Spleen (tissue), 11 donors: Measurements from ENCODE around the gene WDR64. TPM values are rescaled to one million over a fixed set of nuclear protein-coding genes. Genes with fewer than 3 reads are reported as not detected.

Source experiments
- DNase-seq: peaks from one replicate; pipeline ENCODE4 v3.0.0-alpha.2; 2020
- H3K27ac ChIP-seq, 8 donors: fragments of 200-600 bp; sonication (generic) in 7 of 8; 1 replicate in 4 of 8; 2 replicates in 4 of 8; pipeline versions ENCODE4 v1.5.0 to v1.8.0; 2016 to 2021; ENCODE audit warnings: inconsistent platforms in 4 of 8, mild to moderate bottlenecking in 4 of 8, moderate library complexity in 1 of 8
- H3K27me3 ChIP-seq, 7 donors: fragments of 200-600 bp; sonication (generic) in 6 of 7; replicated peaks in 1 of 7; 1 replicate in 4 of 7; 2 replicates in 3 of 7; pipeline versions ENCODE4 v1.5.0 to v1.8.0; 2016 to 2021; ENCODE audit warnings: inconsistent platforms in 3 of 7, mild to moderate bottlenecking in 1 of 7
- H3K36me3 ChIP-seq, 6 donors: fragments of 200-600 bp; sonication (generic) in 5 of 6; 1 replicate in 4 of 6; 2 replicates in 2 of 6; pipeline versions ENCODE4 v1.5.0 to v1.8.0; 2016 to 2021; ENCODE audit warnings: inconsistent platforms in 2 of 6
- H3K4me1 ChIP-seq, 6 donors: fragments of 200-600 bp; sonication (generic) in 5 of 6; 1 replicate in 3 of 6; 2 replicates in 3 of 6; pipeline versions ENCODE4 v1.5.0 to v1.8.0; 2016 to 2021; ENCODE audit warnings: inconsistent platforms in 3 of 6
- H3K4me3 ChIP-seq, 8 donors: fragments of 200-600 bp; sonication (generic) in 7 of 8; 1 replicate in 4 of 8; 2 replicates in 4 of 8; pipeline versions ENCODE4 v1.5.0 to v1.8.0; 2016 to 2021; ENCODE audit warnings: inconsistent platforms in 4 of 8, mild to moderate bottlenecking in 4 of 8, moderate library complexity in 2 of 8
- H3K9me3 ChIP-seq, 8 donors: fragments of 200-600 bp; sonication (generic) in 7 of 8; 1 replicate in 4 of 8; 2 replicates in 4 of 8; pipeline versions ENCODE4 v1.5.0 to v1.8.0; 2016 to 2021; ENCODE audit warnings: inconsistent platforms in 4 of 8
- POLR2A ChIP-seq, 3 donors: fragments of 450-650 bp; IDR thresholded peaks; one replicate each; pipeline ENCODE4 v1.5.1; 2017; ENCODE audit warnings: antibody characterized with exemption in 3 of 3, mild to moderate bottlenecking in 1 of 3
- POLR2AphosphoS5 ChIP-seq, 3 donors: sonication (generic); formaldehyde crosslinking; IDR thresholded peaks; one replicate each; pipeline ENCODE4 v1.5.1; 2017; ENCODE audit warnings: antibody characterized with exemption in 3 of 3
- WGBS, 5 donors: extraction: QIAGEN DNeasy Blood & Tissue Kit in 3 of 5; methylation state at CpG; one replicate each; pipeline versions ENCODE4 v1.1.5 to v1.1.7; 2013 to 2018; 5-methylcytosine and 5-hydroxymethylcytosine counted together
- intact Hi-C: fragments of 100-400 bp; cut with DNase I; formaldehyde crosslinking; loops from one replicate; pipeline ENCODE4 v1.15.0; 2023; ENCODE audit warnings: low total_unique reads
- polyA plus RNA-seq, 3 donors: library from polyadenylated mRNA; stranded (reverse); fragments of 200-250 nt; gene quantifications; one replicate each; pipeline ENCODE4 v1.2.1, GENCODE V29; 2013
- total RNA-seq, 7 donors: library from RNA; depleted of rRNA in 3 of 7; stranded (reverse); fragments of >200 nt in 3 of 7; fragmentation: NEBNext Ultra II Directional in 4 of 7; extraction: Animal tissue kit (Norgen Biotek cat#: 25700) in 4 of 7; gene quantifications; one replicate each; pipeline versions ENCODE4 v1.1.0 to v1.2.1, GENCODE V29; 2016 to 2021
- TF ChIP-seq, protein P1 (sequence below), 11 experiments: fragments of 200-600 bp in 7 of 11; fragments of 450-650 bp in 4 of 11; sonication (generic) in 4 of 11; IDR thresholded peaks in 8 of 11; conservative IDR thresholded peaks in 3 of 11; 1 replicate in 7 of 11; 2 replicates in 4 of 11; pipeline versions ENCODE4 v1.4.0 to v1.8.0; 2016 to 2021; ENCODE audit warnings: antibody characterized with exemption in 11 of 11, inconsistent platforms in 4 of 11, mild to moderate bottlenecking in 1 of 11
- donor health status: healthy with polysubstance abuse.
- donor health status: DM: no; HTN: no; CAD: no; lungs with moderate emphysema.
- donor health status: DM: no; HTN: no; CAD: no.
- donor health status: Bipolar disorder and iron deficiency.
- donor health status: healthy.
- donor health status: DM: no; HTN: no; CAD: no.
- donor health status: DM: yes; HTN: yes; CAD: no.

The WDR64 gene
- total and polyA plus RNA-seq, 10 donors: 0.03 to 0.55 (median 0.26) TPM; not detected in 3

DNA sequence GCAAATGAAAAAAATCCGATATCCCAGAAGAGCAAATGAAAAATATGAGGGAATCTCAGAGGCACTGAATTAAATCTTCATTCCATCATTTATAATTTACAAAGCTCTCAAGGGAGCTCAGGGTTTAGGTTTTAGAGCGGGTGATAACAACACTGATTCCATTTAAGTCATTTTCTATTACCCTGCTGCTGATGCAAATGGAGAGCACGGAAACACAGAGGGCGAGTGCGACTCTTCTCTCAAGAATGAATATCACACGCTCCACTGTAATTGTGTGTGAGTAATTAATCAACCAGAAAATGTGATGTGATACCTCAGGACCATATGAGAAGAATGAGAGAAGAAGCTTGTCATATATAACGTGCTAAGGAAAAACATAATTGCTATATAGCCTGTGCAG is 34.7 kb upstream of the WDR64 start:
- 84 to 97% (median 93%) methylated on average over 7 of the region's 7 CpGs for WGBS, 5 donors
- TF ChIP-seq, protein P1, sequence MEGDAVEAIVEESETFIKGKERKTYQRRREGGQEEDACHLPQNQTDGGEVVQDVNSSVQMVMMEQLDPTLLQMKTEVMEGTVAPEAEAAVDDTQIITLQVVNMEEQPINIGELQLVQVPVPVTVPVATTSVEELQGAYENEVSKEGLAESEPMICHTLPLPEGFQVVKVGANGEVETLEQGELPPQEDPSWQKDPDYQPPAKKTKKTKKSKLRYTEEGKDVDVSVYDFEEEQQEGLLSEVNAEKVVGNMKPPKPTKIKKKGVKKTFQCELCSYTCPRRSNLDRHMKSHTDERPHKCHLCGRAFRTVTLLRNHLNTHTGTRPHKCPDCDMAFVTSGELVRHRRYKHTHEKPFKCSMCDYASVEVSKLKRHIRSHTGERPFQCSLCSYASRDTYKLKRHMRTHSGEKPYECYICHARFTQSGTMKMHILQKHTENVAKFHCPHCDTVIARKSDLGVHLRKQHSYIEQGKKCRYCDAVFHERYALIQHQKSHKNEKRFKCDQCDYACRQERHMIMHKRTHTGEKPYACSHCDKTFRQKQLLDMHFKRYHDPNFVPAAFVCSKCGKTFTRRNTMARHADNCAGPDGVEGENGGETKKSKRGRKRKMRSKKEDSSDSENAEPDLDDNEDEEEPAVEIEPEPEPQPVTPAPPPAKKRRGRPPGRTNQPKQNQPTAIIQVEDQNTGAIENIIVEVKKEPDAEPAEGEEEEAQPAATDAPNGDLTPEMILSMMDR (IDR thresholded peaks at IDR 0.05 in 8 of 11, conservative IDR thresholded peaks at IDR 0.05 in 3 of 11): no peak
- TF ChIP-seq POLR2A (IDR thresholded peaks at IDR 0.05): no peak
- no peak for TF ChIP-seq POLR2AphosphoS5 (IDR thresholded peaks at IDR 0.05)
- no peak for DNase-seq
- H3K27ac ChIP-seq: no peak overlapping the region
- peaks cover 0 to 2% (median 0%) of the 10 kb centered on the region in 6 donors for H3K4me1 ChIP-seq
- H3K36me3 ChIP-seq: no peaks in the 10 kb centered on the region
- H3K4me3 ChIP-seq: no peak overlapping the region
- intact Hi-C loops: no loop called here
- no peaks in the 10 kb centered on the region for H3K27me3 ChIP-seq
- no peaks in the 10 kb centered on the region for H3K9me3 ChIP-seq

DNA sequence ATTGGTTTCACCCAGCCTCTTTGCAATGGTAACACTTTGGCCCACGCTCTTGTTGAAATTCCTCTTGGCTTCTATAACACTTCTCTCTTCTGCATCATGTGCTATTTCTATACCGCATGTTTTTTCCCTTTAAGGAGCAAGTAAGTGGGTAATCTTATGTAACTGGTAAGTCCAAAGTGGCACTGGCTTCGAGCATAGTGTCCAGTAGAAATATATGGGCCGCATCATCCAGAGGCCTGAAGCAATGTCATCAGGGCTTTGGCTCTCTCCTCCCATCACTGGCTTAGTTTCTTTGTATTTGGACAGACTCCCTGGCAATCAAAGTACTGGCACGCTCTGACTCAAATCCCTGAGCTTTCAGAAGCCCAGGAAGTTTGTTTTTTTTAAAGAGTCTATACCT is 29.4 kb upstream of the WDR64 start:
- WGBS, 5 donors: 93 to 98% (median 96%) methylated on average over 5 of the region's 5 CpGs
- H3K9me3 ChIP-seq: no peaks in the 10 kb centered on the region
- H3K27me3 ChIP-seq: no peaks in the 10 kb centered on the region
- H3K27ac ChIP-seq: no peak overlapping the region
- H3K36me3 ChIP-seq: no peaks in the 10 kb centered on the region
- TF ChIP-seq POLR2A (IDR thresholded peaks at IDR 0.05) (no peak), POLR2AphosphoS5 (IDR thresholded peaks at IDR 0.05) (no peak)
- TF ChIP-seq, protein P1 (IDR thresholded peaks at IDR 0.05 in 8 of 11, conservative IDR thresholded peaks at IDR 0.05 in 3 of 11): no peak
- no peak overlapping the region for H3K4me3 ChIP-seq
- H3K4me1 ChIP-seq: peaks cover 0 to 7% (median 5%) of the 10 kb centered on the region in 6 donors
- DNase-seq: no peak
- intact Hi-C loops: loop anchor here (10.0 kb wide), 1 partner anchor 88 kb away; the partner anchor contains the start of gene KMO

DNA sequence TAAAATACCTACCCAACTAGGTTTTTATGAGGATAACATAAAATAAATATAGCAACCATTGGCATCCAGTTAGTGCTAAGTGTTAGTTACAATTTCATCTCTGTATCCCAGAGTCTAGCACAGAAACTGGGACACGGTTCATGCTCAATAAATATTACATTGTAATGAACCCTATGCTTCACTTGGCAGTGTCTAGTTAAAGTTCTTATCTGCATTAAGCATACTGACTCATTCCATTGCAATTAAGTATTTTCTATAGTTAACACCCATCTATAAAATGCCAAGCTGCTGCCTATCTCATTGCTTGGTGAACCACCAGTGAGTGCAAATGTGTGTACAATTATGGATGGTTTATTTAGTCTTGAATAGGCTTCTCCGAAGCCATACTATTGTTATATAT is 27.1 kb upstream of the WDR64 start:
- 92 to 100% (median 96%) methylated on average over 2 of the region's 2 CpGs for WGBS, 5 donors
- H3K4me1 ChIP-seq: peaks cover 0 to 16% (median 14%) of the 10 kb centered on the region in 6 donors
- no peak for DNase-seq
- no peaks in the 10 kb centered on the region for H3K9me3 ChIP-seq
- intact Hi-C loops: loop anchor here (10.0 kb wide), 1 partner anchor 90 kb away; the partner anchor contains the start of gene KMO
- H3K27me3 ChIP-seq: no peaks in the 10 kb centered on the region
- no peak overlapping the region for H3K27ac ChIP-seq
- TF ChIP-seq, protein P1 (IDR thresholded peaks at IDR 0.05 in 8 of 11, conservative IDR thresholded peaks at IDR 0.05 in 3 of 11): no peak
- TF ChIP-seq POLR2A (IDR thresholded peaks at IDR 0.05) (no peak), POLR2AphosphoS5 (IDR thresholded peaks at IDR 0.05) (no peak)
- no peaks in the 10 kb centered on the region for H3K36me3 ChIP-seq
- no peak overlapping the region for H3K4me3 ChIP-seq

DNA sequence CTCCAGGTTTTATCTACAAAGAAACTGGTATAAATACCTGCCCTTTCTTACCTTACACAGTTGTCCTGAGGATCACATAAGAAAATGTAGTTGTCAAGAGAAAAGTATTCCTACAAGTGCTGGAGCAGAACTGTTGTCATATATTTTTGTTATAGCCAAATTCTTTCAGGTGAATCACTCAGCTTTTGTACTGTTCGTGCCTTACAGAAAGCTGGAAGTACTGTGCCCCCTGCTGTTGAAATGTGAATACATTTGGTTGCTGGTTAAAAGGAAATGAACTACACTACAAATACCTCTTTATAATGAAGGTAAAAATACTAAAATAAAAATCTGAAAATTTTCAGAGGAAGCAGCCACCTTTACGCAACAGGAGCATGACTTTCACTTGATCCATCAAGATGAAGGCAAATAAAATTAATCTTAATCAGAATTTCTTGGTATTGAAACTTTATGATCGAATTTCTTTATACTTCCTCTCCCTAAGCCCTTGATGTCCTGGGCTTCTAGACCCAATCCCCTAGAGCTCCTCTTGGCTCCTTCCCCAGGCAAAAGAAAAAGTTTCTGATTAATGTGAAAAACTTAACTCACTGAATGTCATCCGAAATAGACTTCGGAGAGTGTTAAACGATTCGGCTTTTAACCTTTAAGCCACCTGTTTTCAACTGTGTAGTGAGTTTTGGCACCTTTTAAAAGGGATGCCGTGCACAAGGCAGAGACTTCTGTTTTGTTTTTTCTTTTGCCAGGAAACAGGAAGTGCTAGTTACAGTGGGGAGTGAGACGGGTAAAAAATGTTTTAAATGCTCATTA is 24.4 kb upstream of the WDR64 start:
- Histone ChIP-seq H3K36me3 (peaks cover 0 to 11% (median 0%) of the 10 kb centered on the region in 6 donors), H3K4me1 (peaks cover 0 to 26% (median 14%) of the 10 kb centered on the region in 6 donors), H3K27ac (peak overlapping the region in 7 of 8 donors; percentile 9 to 74 (median 41)), H3K4me3 (peak overlapping the region in 1 of 8 donors; percentile 37), H3K27me3 (no peaks in the 10 kb centered on the region), H3K9me3 (no peaks in the 10 kb centered on the region)
- 28 to 40% (median 34%) methylated on average over 9 of the region's 9 CpGs for WGBS, 5 donors
- no peak for DNase-seq
- intact Hi-C loops: loop anchor here (10.0 kb wide), 1 partner anchor 93 kb away; the partner anchor contains the start of gene KMO
- TF ChIP-seq, protein P1 (IDR thresholded peaks at IDR 0.05 in 8 of 11, conservative IDR thresholded peaks at IDR 0.05 in 3 of 11): peak in 10 of 11 experiments; percentile 19 to 72 (median 52)
- no peak for TF ChIP-seq POLR2A (IDR thresholded peaks at IDR 0.05)
